LNCAP (cell line): Measurements from ENCODE around the gene ENTPD7.

Source experiments
- CTCF ChIP-seq: fragments of 450-650 bp; IDR thresholded peaks from 2 replicates; pipeline ENCODE4 v1.5.1; 2017; ENCODE audit warnings: mild to moderate bottlenecking

The ENTPD7 gene

GRCh38 chr10:99700649-99701048 lies 41.3 kb downstream of the ENTPD7 start:
- TF ChIP-seq CTCF = no peak

GRCh38 chr10:99708428-99709012 lies 49.2 kb downstream of the ENTPD7 start:
- TF ChIP-seq CTCF = no peak

GRCh38 chr10:99709480-99710229 lies 50.3 kb downstream of the ENTPD7 start:
- no peak for TF ChIP-seq CTCF

- peak; percentile 41 for TF ChIP-seq CTCF
These were observed 51.9 kb downstream of the ENTPD7 start for GRCh38 chr10:99711129-99711719.

GRCh38 chr10:99714446-99714845 lies 55.1 kb downstream of the ENTPD7 start:
- TF ChIP-seq CTCF = no peak

GRCh38 chr10:99720387-99720786 lies 61.1 kb downstream of the ENTPD7 start:
- TF ChIP-seq CTCF = no peak

- TF ChIP-seq CTCF = no peak
These were observed 70.7 kb downstream of the ENTPD7 start for GRCh38 chr10:99730026-99730425.
